GM12874 (cell line): ENCODE data around the gene MAG.

Source experiments
- CTCF ChIP-seq: IDR thresholded peaks from 2 replicates; pipeline ENCODE4 v1.5.1; 2011; ENCODE audit warnings: low read depth, mild to moderate bottlenecking, control low read depth, low read length, moderate library complexity; ENCODE audit not compliant: insufficient read depth

MAG gene

GRCh38 chr19:35347930-35348298 lies 56.0 kb downstream of the MAG start:
- TF ChIP-seq CTCF: no peak

DNA sequence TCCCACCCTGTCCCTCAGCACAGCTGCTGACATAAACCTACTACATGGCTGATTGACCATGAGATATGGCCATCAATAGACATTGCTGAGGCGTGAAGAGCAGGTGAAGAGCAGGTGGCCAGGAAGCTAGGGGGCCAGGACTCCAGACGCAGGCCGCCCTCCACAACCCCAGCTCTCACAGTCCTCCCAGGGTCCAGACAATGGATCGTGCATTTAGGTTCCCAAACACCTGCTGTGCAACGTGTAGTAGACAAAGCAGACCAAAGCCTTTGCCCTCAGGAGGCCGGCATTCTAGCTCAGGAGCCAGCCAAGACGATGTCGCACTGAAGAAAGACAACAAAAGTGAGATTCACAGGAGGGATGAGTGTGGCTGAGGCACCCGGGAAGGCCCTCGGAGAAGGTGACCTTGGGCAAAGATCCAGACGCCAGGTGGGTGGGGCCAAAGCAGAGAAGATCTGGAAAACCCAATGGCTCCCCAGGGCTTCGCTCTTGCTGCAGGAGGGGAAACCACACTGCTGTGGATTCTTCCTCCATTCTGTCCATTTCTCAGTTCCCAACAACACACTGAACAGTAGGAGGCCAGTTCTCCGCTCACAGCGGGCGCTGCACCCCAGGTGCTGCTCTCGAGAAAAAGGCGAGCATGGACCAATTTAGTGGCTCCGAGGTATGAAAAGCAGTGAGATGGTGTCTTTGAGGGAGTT lies 57.1 kb downstream of the MAG start:
- no peak for TF ChIP-seq CTCF

- TF ChIP-seq CTCF: no peak
Observed at GRCh38 chr19:35349614-35350521, 57.9 kb downstream of the MAG start.

DNA sequence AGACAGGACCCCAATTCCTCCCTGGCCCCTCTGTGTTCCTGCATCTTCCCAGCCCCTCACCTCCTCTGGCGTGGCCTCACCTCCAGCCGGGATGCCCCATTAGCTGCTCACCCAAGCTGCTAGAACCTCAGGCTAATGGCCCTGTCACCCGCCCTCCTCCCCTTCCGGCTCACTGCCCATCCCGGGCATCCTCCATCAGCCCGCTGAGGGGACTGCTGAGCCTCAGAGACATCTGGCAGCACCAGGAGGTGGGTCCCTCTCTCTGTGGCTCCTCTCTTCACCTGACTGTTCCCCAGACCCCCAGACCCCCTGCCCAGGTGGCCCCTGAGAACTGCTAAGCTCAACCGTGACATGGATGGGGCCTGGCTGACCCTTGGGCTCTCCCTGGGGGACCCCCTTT lies 58.6 kb downstream of the MAG start:
- no peak for TF ChIP-seq CTCF

GRCh38 chr19:35351411-35352176 lies 59.6 kb downstream of the MAG start:
- no peak for TF ChIP-seq CTCF

DNA sequence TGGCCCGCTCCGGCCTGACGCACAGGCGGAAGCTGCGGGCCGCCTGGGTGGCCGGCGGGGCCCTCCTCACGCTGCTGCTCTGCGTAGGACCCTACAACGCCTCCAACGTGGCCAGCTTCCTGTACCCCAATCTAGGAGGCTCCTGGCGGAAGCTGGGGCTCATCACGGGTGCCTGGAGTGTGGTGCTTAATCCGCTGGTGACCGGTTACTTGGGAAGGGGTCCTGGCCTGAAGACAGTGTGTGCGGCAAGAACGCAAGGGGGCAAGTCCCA lies 60.2 kb downstream of the MAG start:
- no peak for TF ChIP-seq CTCF
